Stomach (tissue), 9 donors: ENCODE measurements around the gene TJAP1. TPM values are rescaled to one million over a fixed set of nuclear protein-coding genes. Genes with fewer than 3 reads are reported as not detected.

Experiments
- DNase-seq, 2 donors: peaks; one replicate each; pipeline versions ENCODE4 v3.0.0 to v3.0.0-alpha.2; 2013 to 2019
- H3K27ac ChIP-seq, 5 donors: fragments of 200-600 bp in 4 of 5; sonication (generic) in 4 of 5; one replicate each; pipeline ENCODE4 v1.5.1; 2013 to 2019; ENCODE audit warnings: mild to moderate bottlenecking in 1 of 5, moderate library complexity in 1 of 5
- H3K27me3 ChIP-seq, 3 donors: fragments of 200-600 bp; sonication (generic); one replicate each; pipeline ENCODE4 v1.5.1; 2017 to 2019; ENCODE audit warnings: mixed run types in 1 of 3
- H3K36me3 ChIP-seq, 4 donors: fragments of 200-600 bp; sonication (generic); 1 replicate in 3 of 4; 2 replicates in 1 of 4; pipeline ENCODE4 v1.5.1; 2016 to 2019
- H3K4me1 ChIP-seq, 4 donors: fragments of 200-600 bp; sonication (generic); one replicate each; pipeline ENCODE4 v1.5.1; 2016 to 2019
- H3K4me3 ChIP-seq, 4 donors: fragments of 200-600 bp; sonication (generic) in 3 of 4; one replicate each; pipeline ENCODE4 v1.5.1; 2016 to 2019; ENCODE audit warnings: mild to moderate bottlenecking in 1 of 4
- H3K9me3 ChIP-seq, 4 donors: fragments of 200-600 bp; sonication (generic); one replicate each; pipeline ENCODE4 v1.5.1; 2016 to 2019
- CTCF ChIP-seq, 7 experiments: fragments of 450-650 bp in 4 of 7; fragments of 200-600 bp in 3 of 7; sonication (generic) in 3 of 7; IDR thresholded peaks; one replicate each; pipeline ENCODE4 v1.5.1; 2016 to 2019; ENCODE audit warnings: antibody characterized with exemption in 7 of 7, control low read depth in 2 of 7, mild to moderate bottlenecking in 1 of 7
- EP300 ChIP-seq: sonication (generic); formaldehyde crosslinking; IDR thresholded peaks from one replicate; pipeline ENCODE4 v1.6.1; 2017; ENCODE audit warnings: antibody characterized with exemption
- POLR2A ChIP-seq, 4 donors: fragments of 450-650 bp; IDR thresholded peaks; one replicate each; pipeline ENCODE4 v1.6.1; 2016; ENCODE audit warnings: antibody characterized with exemption in 4 of 4, control low read depth in 2 of 4, mild to moderate bottlenecking in 1 of 4, moderate library complexity in 1 of 4
- POLR2AphosphoS5 ChIP-seq, 3 donors: sonication (generic); formaldehyde crosslinking; IDR thresholded peaks; one replicate each; pipeline ENCODE4 v1.6.1; 2016; ENCODE audit warnings: antibody characterized with exemption in 3 of 3
- WGBS, 5 donors: extraction: QIAGEN DNeasy Blood & Tissue Kit in 3 of 5; methylation state at CpG; one replicate each; pipeline versions ENCODE4 v1.1.5 to v1.1.7; 2013 to 2018; 5-methylcytosine and 5-hydroxymethylcytosine counted together
- intact Hi-C: fragments of 100-400 bp; cut with DNase I; formaldehyde crosslinking; loops from one replicate; pipeline ENCODE4 v1.15.1; 2023; ENCODE audit warnings: low total_unique reads
- polyA plus RNA-seq, 3 donors: library from polyadenylated mRNA; stranded (reverse); fragments of 200-250 nt; gene quantifications; one replicate each; pipeline ENCODE4 v1.2.3, GENCODE V29; 2013
- total RNA-seq, 5 donors: library from RNA; depleted of rRNA; stranded (reverse); fragments of >200 nt; gene quantifications; one replicate each; pipeline versions ENCODE4 v1.1.0 to v1.2.3, GENCODE V29; 2014 to 2016
- donor health status: healthy with polysubstance abuse.
- donor health status: Bipolar disorder and iron deficiency.
- donor health status: healthy.

Gene TJAP1
- total and polyA plus RNA-seq, 8 donors: 8.4 to 182 (median 14.1) TPM

GRCh38 chr6:43491750-43492661 lies 14.6 kb downstream of the TJAP1 start:
- 21 to 43% (median 36%) methylated on average over 10 of the region's 10 CpGs for WGBS, 5 donors
- Histone ChIP-seq H3K4me1 (peaks cover 15 to 50% (median 32%) of the 10 kb centered on the region in 4 donors), H3K27me3 (no peaks in the 10 kb centered on the region), H3K4me3 (no peak overlapping the region), H3K9me3 (no peaks in the 10 kb centered on the region), H3K36me3 (peaks cover 0 to 15% (median 9%) of the 10 kb centered on the region in 4 donors), H3K27ac (peak overlapping the region in 3 of 5 donors; percentile 42 to 55 (median 51))
- peak; percentile 76 to 79 for DNase-seq
- intact Hi-C loops: no loop called here
- no peak for TF ChIP-seq CTCF (IDR thresholded peaks at IDR 0.05)
- peak in 1 of 3 donors; percentile 49 for TF ChIP-seq POLR2AphosphoS5 (IDR thresholded peaks at IDR 0.05)

- peaks cover 15 to 50% (median 34%) of the 10 kb centered on the region in 4 donors for H3K4me1 ChIP-seq
- 69 to 76% (median 71%) methylated on average over 2 to 3 of the region's 3 CpGs for WGBS, 5 donors
- peaks cover 0 to 17% (median 9%) of the 10 kb centered on the region in 4 donors for H3K36me3 ChIP-seq
- intact Hi-C loops: no loop called here
- H3K27ac ChIP-seq: peak overlapping the region in 2 of 5 donors; percentile 51 to 55
- TF ChIP-seq POLR2AphosphoS5 (IDR thresholded peaks at IDR 0.05) (no peak), EP300 (no peak), POLR2A (IDR thresholded peaks at IDR 0.05) (no peak), CTCF (IDR thresholded peaks at IDR 0.05) (no peak)
- DNase-seq: no peak
- no peaks in the 10 kb centered on the region for H3K27me3 ChIP-seq
- no peaks in the 10 kb centered on the region for H3K9me3 ChIP-seq
- no peak overlapping the region for H3K4me3 ChIP-seq
These were observed 15.3 kb downstream of the TJAP1 start for GRCh38 chr6:43492673-43493072.

GRCh38 chr6:43493230-43493629 lies 15.9 kb downstream of the TJAP1 start:
- Histone ChIP-seq H3K36me3 (peaks cover 4 to 23% (median 15%) of the 10 kb centered on the region in 4 donors), H3K9me3 (no peaks in the 10 kb centered on the region), H3K4me1 (peaks cover 15 to 50% (median 34%) of the 10 kb centered on the region in 4 donors), H3K27ac (peak overlapping the region in 1 of 5 donors; percentile 42), H3K4me3 (no peak overlapping the region), H3K27me3 (no peaks in the 10 kb centered on the region)
- 41 to 72% (median 52%) methylated on average over 2 of the region's 2 CpGs for WGBS, 5 donors
- intact Hi-C loops: no loop called here
- DNase-seq: no peak
- no peak for TF ChIP-seq POLR2A (IDR thresholded peaks at IDR 0.05)
- TF ChIP-seq POLR2AphosphoS5 (IDR thresholded peaks at IDR 0.05): no peak
- no peak for TF ChIP-seq EP300
- no peak for TF ChIP-seq CTCF (IDR thresholded peaks at IDR 0.05)

GRCh38 chr6:43493833-43494232 lies 16.5 kb downstream of the TJAP1 start:
- Histone ChIP-seq H3K27ac (peak overlapping the region in 3 of 5 donors; percentile 7 to 42 (median 8)), H3K9me3 (no peaks in the 10 kb centered on the region), H3K36me3 (peaks cover 10 to 29% (median 21%) of the 10 kb centered on the region in 4 donors), H3K27me3 (no peaks in the 10 kb centered on the region), H3K4me3 (no peak overlapping the region), H3K4me1 (peaks cover 12 to 50% (median 34%) of the 10 kb centered on the region in 4 donors)
- intact Hi-C loops: no loop called here
- TF ChIP-seq EP300 (no peak), CTCF (IDR thresholded peaks at IDR 0.05) (no peak), POLR2AphosphoS5 (IDR thresholded peaks at IDR 0.05) (peak in 1 of 3 donors; percentile 53), POLR2A (IDR thresholded peaks at IDR 0.05) (no peak)
- peak in 1 of 2 donors; percentile 76 for DNase-seq
- 37 to 78% (median 53%) methylated on average over 7 of the region's 7 CpGs for WGBS, 5 donors
